ENCODE data around the gene AAR2.

AAR2 gene

DNA sequence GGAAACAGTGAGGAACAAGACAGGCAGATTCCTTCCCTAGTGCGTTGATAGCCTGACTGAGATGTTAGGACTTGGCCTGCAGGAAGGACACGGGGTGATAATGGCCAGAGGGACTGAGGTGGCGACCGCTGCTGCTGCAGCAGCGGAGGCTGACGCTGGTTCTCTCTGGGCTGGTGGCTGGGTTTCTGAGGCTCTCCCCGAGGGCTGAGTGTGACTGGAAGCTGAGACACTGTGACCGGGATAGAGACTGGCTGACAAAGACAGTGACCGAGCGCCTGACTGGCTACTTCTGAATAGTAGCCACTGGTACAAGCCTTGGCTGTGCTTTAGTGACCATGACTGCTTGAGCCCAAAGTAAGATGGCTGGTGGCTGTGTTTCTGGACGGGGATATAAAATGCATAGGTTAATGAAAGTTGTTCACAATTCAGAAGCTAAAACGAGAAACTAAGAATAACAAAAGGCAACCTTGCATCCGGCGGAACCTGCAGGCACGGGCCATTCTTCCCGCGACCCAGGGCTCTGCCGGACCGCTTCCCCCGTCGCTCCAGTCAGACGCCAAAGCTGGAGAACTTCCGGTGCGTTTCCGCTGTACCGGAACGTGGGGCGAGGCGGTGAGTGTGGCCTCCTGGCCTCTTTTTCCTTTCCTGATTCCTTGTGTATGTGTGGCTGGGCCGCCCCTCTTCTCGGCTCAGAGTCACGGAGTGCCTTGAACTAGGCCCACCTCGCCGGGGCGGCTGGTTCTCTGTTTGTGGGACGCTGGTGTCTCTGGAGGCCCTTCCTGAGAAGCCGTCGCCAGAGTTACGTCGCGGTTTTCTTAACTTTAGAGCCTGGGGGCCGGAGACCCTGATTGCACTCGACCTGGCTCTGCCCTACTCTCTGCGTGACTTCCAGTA lies at the start of gene AAR2:
Gene AAR2 (plus strand): TSS at position 587 of the 894 bp plus-strand sequence. CDS start 3,391 bp downstream, outside the sequence.
- peak; percentile 59 for DNase-seq

DNA sequence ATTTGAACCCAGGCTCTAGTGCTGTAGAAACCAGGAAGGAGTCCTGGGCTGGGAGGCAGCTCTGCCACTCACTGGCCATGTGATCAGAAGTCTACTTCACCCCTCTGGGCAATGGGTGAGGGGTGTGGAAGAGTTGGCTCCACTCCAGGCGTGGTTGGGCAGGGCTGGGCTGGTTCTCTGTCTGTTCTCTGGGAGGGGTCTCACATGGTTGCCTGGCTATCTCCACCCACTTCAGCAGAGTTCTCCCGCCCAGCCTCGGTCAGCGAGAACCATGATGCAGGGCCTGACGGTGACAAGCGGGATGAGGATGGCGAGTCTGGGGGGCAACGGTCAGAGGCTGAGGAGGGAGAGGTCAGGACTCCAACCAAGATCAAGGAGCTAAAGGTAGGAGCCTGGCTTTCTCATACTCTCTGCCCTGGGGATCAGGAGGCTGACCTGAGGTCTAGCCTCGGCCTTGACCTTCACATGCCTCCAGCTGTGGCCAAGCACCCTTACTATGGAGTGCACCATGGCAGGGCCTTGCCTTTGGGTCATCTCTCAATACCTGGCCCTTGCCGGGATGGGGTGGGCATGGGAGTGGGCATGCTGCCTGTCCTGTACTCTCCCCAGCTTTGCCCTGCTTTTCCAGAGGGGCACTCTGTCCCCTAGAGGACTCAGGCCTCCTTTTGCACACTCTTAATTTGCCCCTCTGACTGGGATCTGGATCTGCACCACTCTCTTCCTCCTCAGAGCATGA lies 42.1 kb upstream of the AAR2 start:
- DNase-seq = no peak

- no peak for DNase-seq
Observed at GRCh38 chr20:36196676-36197075, 39.6 kb upstream of the AAR2 start.

- no peak for DNase-seq
Observed at GRCh38 chr20:36197271-36197670, 39.0 kb upstream of the AAR2 start.

- DNase-seq = peak; percentile 29
Observed at GRCh38 chr20:36199345-36200257, 36.7 kb upstream of the AAR2 start.

DNA sequence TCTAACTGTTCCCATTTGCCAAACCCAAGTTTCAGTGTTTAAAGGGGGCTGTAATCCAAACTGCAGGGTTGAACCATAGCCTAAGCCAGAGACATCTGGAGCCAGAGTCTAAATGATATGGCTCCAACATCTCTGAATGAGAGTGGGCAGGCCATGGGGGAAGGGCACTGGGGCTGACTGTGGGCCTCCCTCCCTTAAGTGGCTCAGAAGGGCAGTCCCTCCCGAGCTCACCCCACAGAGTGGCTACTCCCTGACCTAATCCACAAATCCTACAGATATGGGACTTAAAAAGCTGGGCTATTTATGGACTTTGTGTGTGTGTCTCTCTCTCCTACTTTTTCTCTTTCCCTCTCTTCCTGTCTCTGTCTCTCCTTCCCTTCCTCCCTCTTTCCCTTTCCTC lies 35.8 kb upstream of the AAR2 start:
- DNase-seq = no peak

DNA sequence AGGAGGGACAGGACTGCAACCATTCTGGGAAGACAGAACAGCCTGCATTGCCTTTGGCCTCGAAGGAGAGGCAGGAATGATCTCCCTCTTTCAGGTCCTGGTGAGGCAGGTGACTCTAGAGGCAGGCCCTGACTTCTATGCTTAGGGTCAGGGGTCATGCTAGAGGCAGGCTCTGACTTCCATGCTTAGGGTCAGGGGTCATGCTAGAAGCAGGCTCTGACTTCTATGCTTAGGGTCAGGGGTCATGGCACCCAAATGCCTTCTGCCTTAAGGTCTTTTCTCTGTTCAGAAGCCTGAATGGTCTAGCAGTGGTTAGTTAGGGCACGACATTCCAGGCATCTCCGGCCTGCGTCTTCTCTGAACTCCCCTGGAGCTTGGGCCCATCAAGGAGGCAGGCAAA lies 35.1 kb upstream of the AAR2 start:
- DNase-seq = no peak

GRCh38 chr20:36202891-36203338 lies 33.4 kb upstream of the AAR2 start:
- peak; percentile 47 for DNase-seq

DNA sequence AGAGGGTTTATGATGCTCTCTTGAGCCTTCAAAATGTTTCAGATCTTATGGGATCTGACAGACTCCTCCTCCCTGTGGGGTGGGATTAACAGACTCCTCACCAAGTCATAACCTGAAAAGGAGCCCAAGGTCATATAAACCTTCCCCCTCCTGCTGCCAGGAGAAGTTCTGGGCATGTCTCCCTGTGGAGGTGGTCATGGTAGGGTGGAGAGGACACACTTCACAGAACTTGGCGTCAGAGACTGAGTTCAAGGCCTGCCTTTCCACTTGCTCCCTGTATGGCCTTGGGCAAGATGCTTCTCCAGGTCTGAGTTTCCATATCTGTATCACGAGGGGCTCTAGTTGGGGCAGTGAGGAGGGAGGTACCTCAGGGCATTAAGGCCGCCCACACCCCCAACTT lies 32.4 kb upstream of the AAR2 start:
- no peak for DNase-seq

DNA sequence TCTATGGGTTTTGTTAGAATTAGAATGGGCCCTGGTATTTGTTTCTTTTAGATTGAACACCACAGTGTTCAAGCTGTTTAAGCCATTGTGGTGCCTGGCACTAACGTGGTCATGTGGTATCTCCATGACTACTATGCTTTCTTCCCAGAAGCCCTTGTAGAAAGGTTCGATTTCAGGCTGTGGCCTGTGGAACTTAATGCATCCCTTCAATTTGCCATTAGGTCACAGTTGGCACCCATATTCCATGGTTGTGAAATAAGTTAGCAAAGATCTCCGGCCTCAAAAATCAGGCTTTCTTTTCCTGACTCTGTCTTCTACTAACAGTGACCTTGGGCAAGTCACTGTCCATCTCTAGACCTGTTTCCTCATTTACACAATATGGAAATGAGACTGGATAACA lies 31.3 kb upstream of the AAR2 start:
- DNase-seq = no peak

DNA sequence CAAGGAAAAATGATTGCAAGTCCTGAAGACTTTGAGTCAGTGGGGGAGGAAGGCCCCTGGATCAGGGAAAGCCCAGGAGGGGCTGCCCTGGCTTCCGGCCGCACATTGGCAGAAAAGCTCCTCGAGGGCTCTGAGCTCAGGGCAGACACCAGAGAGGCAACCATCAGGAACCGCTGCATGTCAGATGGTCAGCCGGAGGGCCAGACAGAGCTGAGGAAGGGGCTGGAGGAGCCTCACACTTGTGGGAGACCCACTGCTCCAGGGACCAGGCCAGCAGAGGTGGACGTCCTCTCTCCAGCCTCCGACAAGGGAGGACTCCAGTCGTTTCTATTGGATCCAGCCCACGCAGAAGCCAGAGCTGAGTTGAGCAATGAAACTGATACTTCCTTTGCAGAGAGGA lies 30.2 kb upstream of the AAR2 start:
- no peak for DNase-seq

- DNase-seq = no peak
Observed at GRCh38 chr20:36206641-36207040, 29.6 kb upstream of the AAR2 start.

- no peak for DNase-seq
Observed at GRCh38 chr20:36207602-36208001, 28.7 kb upstream of the AAR2 start.

DNA sequence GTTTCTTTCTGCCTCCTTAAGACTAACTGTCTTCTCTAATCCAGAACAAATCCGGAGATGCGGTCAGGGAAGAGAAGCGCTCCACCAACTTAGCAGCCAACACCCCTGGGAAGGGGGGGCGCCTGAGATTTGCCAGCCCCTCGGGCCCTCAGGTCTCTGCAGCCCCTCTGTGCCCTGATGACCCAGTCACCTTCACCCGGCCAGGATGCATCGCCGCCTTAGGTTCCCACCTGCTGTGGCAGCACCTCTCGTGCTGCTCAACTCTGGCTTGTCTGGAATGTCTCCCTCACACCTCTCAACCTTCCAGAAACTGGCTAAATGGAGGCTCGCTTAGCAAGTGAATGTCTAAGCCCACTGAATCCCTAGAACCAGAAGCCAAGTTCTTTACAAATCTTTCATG lies 28.0 kb upstream of the AAR2 start:
- DNase-seq = no peak

- DNase-seq = no peak
Observed at GRCh38 chr20:36210436-36211021, 25.7 kb upstream of the AAR2 start.

DNA sequence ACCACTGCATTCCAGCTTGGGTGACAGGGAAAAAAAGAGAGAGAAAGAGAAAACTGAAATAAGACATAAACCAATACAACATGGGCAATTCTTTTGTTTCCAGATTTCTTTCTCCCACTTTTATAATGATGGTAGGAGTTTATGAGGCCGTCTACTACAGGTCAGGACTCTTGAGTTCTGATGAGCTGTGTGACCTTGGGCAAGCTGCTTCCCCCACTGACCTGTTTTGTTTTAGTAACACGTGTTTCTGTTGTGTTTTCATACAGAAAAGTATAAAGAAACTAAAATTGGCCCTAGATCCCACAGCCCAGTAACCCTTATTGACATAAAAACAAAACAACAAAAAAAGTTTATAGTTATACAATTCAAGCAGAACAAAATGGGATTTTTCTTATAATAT lies 22.9 kb upstream of the AAR2 start:
- DNase-seq = no peak

DNA sequence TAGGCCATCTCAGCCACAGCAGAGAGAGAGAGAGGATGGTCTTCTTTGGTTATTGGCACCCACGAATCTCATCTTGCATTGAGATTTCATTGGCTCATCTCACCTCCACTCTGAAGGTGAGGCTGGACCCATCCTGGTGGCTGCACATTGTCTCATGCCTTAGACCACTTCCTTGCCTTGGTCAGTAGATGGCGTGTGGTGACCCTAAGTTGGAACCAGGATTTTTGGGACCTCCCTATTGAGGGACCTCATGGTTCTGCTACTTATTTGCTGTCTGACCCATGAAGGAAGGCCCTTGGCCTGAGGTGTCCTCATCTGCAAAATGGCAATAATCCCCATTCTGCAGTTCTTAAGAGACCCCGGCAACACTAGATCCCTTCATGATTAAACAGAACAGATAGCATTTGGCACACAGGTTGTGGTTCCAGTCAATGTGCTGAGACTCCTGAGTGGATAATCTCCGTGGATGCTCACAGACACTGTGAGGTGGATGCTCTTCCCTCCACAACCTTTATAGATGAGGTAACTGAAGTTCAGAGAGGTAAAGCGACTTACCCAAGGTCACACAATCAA lies 21.5 kb upstream of the AAR2 start:
- DNase-seq = no peak

GRCh38 chr20:36215778-36216177 lies 20.5 kb upstream of the AAR2 start:
- no peak for DNase-seq

DNA sequence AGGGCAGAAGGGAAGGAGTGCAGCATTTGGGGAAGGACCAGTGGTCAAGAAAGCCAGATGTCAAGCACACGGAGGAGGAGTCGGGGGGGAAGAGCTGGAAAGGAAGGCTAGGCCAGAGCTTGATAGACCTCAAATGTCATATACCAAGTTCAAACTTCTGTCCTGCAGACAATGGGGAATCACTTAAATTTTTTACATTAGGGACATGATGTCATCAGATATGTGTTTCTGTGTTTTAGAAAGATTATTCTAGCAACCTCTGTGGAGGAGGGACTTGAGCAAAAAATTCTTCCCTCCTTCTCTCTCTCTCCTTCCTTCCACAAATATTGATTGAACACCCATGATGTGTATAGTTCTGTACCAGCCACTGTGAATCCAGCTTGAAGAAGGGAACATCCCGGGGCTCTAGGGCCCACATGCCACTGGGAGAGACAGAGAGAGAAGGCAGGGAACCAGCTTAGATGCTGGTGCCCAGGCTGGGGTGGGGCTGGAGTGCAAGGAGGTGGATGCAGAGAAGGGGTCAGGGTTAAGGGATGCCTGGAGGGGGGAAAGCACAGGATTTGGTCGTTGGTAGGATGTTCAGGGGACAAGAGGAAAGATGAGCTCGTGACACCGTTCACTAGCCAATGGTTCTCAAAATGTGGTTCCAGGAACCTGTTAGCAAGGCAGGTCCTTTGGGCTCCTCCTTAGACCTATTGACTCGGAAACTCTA lies 19.8 kb upstream of the AAR2 start:
- no peak for DNase-seq

DNA sequence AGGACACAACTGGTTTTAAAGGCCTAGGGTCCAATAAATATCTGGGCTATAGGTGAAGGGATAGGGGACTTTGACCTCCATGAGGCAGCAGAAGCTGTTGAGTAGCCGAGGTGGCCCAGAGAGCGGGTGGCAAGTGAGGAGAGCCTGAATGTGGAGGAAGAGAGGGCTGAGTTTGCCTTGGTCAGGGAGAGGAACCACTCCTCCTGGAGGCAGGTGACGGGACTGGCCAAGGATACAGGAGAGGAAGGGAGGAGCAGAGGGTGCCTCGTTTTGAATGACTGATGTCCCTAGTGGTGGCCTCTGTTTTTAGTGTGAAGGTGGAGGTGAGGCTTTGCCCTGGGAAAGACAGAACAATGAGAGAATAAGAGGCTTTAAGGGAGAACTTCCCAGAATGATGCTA lies 19.1 kb upstream of the AAR2 start:
- no peak for DNase-seq

DNA sequence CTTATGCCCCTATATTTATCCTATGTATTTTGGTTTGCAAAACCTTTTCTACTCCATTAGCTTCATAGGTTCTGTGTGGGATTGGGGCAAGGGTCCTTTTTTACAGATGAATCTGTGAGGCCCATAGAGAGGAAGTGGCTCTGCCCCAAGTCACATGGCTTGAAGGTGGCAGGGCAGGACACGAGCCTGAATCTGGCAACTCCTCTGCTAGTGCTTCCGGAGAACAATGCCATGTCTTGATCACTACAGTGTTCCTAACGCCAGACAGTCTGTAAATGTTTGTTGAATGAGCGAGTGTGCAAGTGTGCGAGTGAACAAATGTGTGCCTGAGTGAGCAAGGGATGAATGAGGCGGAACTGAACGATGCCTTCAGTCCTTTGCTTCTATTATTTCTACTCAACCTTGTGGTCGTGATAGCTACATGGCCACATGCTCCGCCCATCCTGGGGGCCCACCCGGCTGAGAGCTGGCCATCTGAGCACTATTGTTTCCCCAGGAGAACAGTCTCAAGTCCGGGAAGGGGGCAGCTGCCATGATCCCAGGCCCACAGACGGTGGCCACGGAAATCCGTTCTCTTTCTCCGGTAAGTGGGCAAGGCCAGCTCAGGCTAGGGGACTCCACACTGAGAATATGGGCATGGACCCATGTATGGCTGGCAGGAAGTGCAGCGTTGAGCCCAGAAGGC lies 17.8 kb upstream of the AAR2 start:
- DNase-seq = no peak
